ENCODE data around the gene NDC1. TPM values are rescaled to one million over a fixed set of nuclear protein-coding genes. Genes with fewer than 3 reads are reported as not detected.

The NDC1 gene
- total and polyA plus RNA-seq, 10 donors = 5.2 to 18.2 (median 9.0) TPM

- H3K4me1 ChIP-seq = peaks cover 0 to 7% (median 0%) of the 10 kb centered on the region in 6 donors
- WGBS, 5 donors = 74 to 94% (median 83%) methylated on average over 5 of the region's 5 CpGs
- H3K4me3 ChIP-seq = no peak overlapping the region
- DNase-seq = no peak
- peaks cover 0 to 100% (median 58%) of the 10 kb centered on the region in 6 donors for H3K36me3 ChIP-seq
- no peaks in the 10 kb centered on the region for H3K9me3 ChIP-seq
- H3K27me3 ChIP-seq (replicated peaks in 1 of 7) = no peaks in the 10 kb centered on the region
- intact Hi-C loops (cut with DNase I; ENCODE audit: low total_unique reads) = no loop called here
- TF ChIP-seq POLR2AphosphoS5 (IDR thresholded peaks at IDR 0.05) = no peak
- no peak for TF ChIP-seq POLR2A (IDR thresholded peaks at IDR 0.05)
- no peak for TF ChIP-seq CTCF (IDR thresholded peaks at IDR 0.05 in 8 of 11, conservative IDR thresholded peaks at IDR 0.05 in 3 of 11)
- H3K27ac ChIP-seq = no peak overlapping the region
Measured at GRCh38 chr1:53871773-53872484, 33.8 kb upstream of the NDC1 start.

GRCh38 chr1:53871221-53871620 is 33.1 kb upstream of the NDC1 start:
- Histone ChIP-seq H3K4me1 (peaks cover 0 to 7% (median 0%) of the 10 kb centered on the region in 6 donors), H3K36me3 (peaks cover 0 to 100% (median 61%) of the 10 kb centered on the region in 6 donors), H3K4me3 (no peak overlapping the region), H3K27me3 (replicated peaks in 1 of 7) (no peaks in the 10 kb centered on the region), H3K9me3 (no peaks in the 10 kb centered on the region), H3K27ac (no peak overlapping the region)
- 83 to 94% (median 87%) methylated on average over 4 of the region's 4 CpGs for WGBS, 5 donors
- no peak for DNase-seq
- TF ChIP-seq POLR2A (IDR thresholded peaks at IDR 0.05) = no peak
- TF ChIP-seq POLR2AphosphoS5 (IDR thresholded peaks at IDR 0.05) = no peak
- TF ChIP-seq CTCF (IDR thresholded peaks at IDR 0.05 in 8 of 11, conservative IDR thresholded peaks at IDR 0.05 in 3 of 11) = no peak
- intact Hi-C loops (cut with DNase I; ENCODE audit: low total_unique reads) = no loop called here

- no peak for DNase-seq
- Histone ChIP-seq H3K4me3 (no peak overlapping the region), H3K9me3 (no peaks in the 10 kb centered on the region), H3K27me3 (replicated peaks in 1 of 7) (no peaks in the 10 kb centered on the region), H3K4me1 (peaks cover 0 to 7% (median 0%) of the 10 kb centered on the region in 6 donors), H3K36me3 (peaks cover 0 to 100% (median 60%) of the 10 kb centered on the region in 6 donors), H3K27ac (no peak overlapping the region)
- intact Hi-C loops (cut with DNase I; ENCODE audit: low total_unique reads) = loop anchor here (5.0 kb wide), 1 partner anchor 88 kb away; no protein-coding TSS in a partner anchor
- TF ChIP-seq POLR2A (IDR thresholded peaks at IDR 0.05) (no peak), CTCF (IDR thresholded peaks at IDR 0.05 in 8 of 11, conservative IDR thresholded peaks at IDR 0.05 in 3 of 11) (no peak), POLR2AphosphoS5 (IDR thresholded peaks at IDR 0.05) (no peak)
- WGBS, 5 donors = 68 to 78% (median 73%) methylated on average over 11 of the region's 11 CpGs
Measured at GRCh38 chr1:53869454-53870117, 31.5 kb upstream of the NDC1 start.

- Histone ChIP-seq H3K4me1 (peaks cover 0 to 7% (median 0%) of the 10 kb centered on the region in 6 donors), H3K36me3 (peaks cover 0 to 100% (median 60%) of the 10 kb centered on the region in 6 donors), H3K4me3 (no peak overlapping the region), H3K27ac (no peak overlapping the region), H3K27me3 (replicated peaks in 1 of 7) (no peaks in the 10 kb centered on the region), H3K9me3 (no peaks in the 10 kb centered on the region)
- 73 to 84% (median 81%) methylated on average over 1 of the region's 1 CpG for WGBS, 5 donors
- DNase-seq = no peak
- intact Hi-C loops (cut with DNase I; ENCODE audit: low total_unique reads) = loop anchor here (5.0 kb wide), 1 partner anchor 89 kb away; no protein-coding TSS in a partner anchor
- TF ChIP-seq POLR2A (IDR thresholded peaks at IDR 0.05) = no peak
- no peak for TF ChIP-seq POLR2AphosphoS5 (IDR thresholded peaks at IDR 0.05)
- TF ChIP-seq CTCF (IDR thresholded peaks at IDR 0.05 in 8 of 11, conservative IDR thresholded peaks at IDR 0.05 in 3 of 11) = no peak
Measured at GRCh38 chr1:53868565-53868964, 30.5 kb upstream of the NDC1 start.

All from spleen (tissue), 11 donors.